Endodermal cell (in vitro differentiated cells): ENCODE measurements around the gene MRPL36. TPM values are rescaled to one million over a fixed set of nuclear protein-coding genes. Genes with fewer than 3 reads are reported as not detected.

Source experiments
- DNase-seq: peaks from one replicate; pipeline ENCODE4 v3.0.0-alpha.2; 2017
- H3K27ac ChIP-seq: 2 replicates; pipeline ENCODE4 v1.5.1; 2013; ENCODE audit warnings: mild to moderate bottlenecking, low read depth, low read length, moderate library complexity
- H3K27me3 ChIP-seq: 2 replicates; pipeline ENCODE4 v1.6.1; 2013; ENCODE audit warnings: mild to moderate bottlenecking, low read length, moderate library complexity; ENCODE audit not compliant: insufficient read depth, control insufficient read depth, poor library complexity, severe bottlenecking
- H3K36me3 ChIP-seq: 2 replicates; pipeline ENCODE4 v1.7.0; 2013; ENCODE audit warnings: mild to moderate bottlenecking, low read length, moderate library complexity; ENCODE audit not compliant: control insufficient read depth, insufficient read depth
- H3K4me1 ChIP-seq: one replicate; pipeline ENCODE4 v1.7.0; 2013; ENCODE audit warnings: low read length; ENCODE audit not compliant: control insufficient read depth, insufficient read depth
- H3K4me3 ChIP-seq: 2 replicates; pipeline ENCODE4 v1.5.1; 2013; ENCODE audit warnings: mild to moderate bottlenecking, low read length, moderate library complexity
- H3K9ac ChIP-seq: 2 replicates; pipeline ENCODE4 v1.6.1; 2013; ENCODE audit warnings: mild to moderate bottlenecking, low read length, moderate library complexity; ENCODE audit not compliant: poor library complexity, severe bottlenecking; ENCODE audit errors: extremely low read depth
- H3K9me3 ChIP-seq: 2 replicates; pipeline ENCODE4 v1.6.1; 2013; ENCODE audit warnings: mild to moderate bottlenecking, low read length, moderate library complexity; ENCODE audit not compliant: control insufficient read depth
- H3K27ac Mint-ChIP-seq: 2 replicates; pipeline ENCODE4 v1.8.0; 2020; ENCODE audit warnings: mixed read lengths
- H3K27me3 Mint-ChIP-seq: 2 replicates; pipeline ENCODE4 v1.8.0; 2021; ENCODE audit warnings: mild to moderate bottlenecking, mixed read lengths; ENCODE audit not compliant: insufficient read depth
- H3K36me3 Mint-ChIP-seq: 2 replicates; pipeline ENCODE4 v1.8.0; 2020; ENCODE audit warnings: low read depth, mixed read lengths
- H3K4me1 Mint-ChIP-seq: 2 replicates; pipeline ENCODE4 v1.8.0; 2020; ENCODE audit warnings: mixed read lengths
- H3K4me3 Mint-ChIP-seq: 2 replicates; pipeline ENCODE4 v1.8.0; 2020; ENCODE audit warnings: mild to moderate bottlenecking, moderate library complexity, mixed read lengths
- H3K9me3 Mint-ChIP-seq: 2 replicates; pipeline ENCODE4 v1.8.0; 2020; ENCODE audit warnings: mild to moderate bottlenecking, mixed read lengths
- WGBS, 2 experiments: methylation state at CpG; one replicate each; pipeline versions ENCODE4 v1.1.5 to v1.1.7; 2013; ENCODE audit warnings: missing lambda C conversion rate in 2 of 2, mixed read lengths in 1 of 2; ENCODE audit not compliant: insufficient coverage in 1 of 2, insufficient read length in 1 of 2; 5-methylcytosine and 5-hydroxymethylcytosine counted together
- total RNA-seq, 2 donors: library from RNA; stranded (reverse); fragmentation: NEBNext Ultra II Directional in 1 of 2; extraction: Animal tissue kit (Norgen Biotek cat#: 25700) in 1 of 2; gene quantifications; 2 replicates in 1 of 2; 3 replicates in 1 of 2; pipeline ENCODE4 v1.2.1, GENCODE V29; 2021
- TF ChIP-seq, protein P1 (sequence below): fragments of 200-600 bp; sonication (generic); conservative IDR thresholded peaks from 2 replicates; pipeline ENCODE4 v1.5.0; 2021; ENCODE audit warnings: antibody characterized with exemption, mild to moderate bottlenecking

Gene MRPL36
- total RNA-seq, 2 donors from 2014 or later: 44.0 to 49.7 TPM

DNA sequence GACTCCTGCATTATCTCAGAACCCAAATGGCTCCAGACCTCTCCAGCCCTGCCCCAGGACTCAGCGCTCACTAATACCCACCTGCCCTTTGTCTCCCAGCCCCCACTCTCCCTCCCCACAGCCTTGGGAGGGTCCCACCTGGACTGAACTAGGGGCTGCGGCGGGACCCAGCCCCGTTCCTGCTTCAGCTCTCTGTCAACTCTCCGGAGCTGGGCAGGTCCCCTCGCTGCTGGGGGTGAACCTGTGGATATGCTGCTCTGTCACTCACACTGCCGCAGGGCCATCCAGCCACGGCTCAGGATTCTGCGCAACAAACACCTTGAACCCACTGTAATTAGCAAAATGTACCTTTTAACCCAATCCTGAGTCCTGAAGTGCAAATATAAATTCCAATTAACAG, 38.4 kb upstream of the MRPL36 start:
- no peak overlapping the region for H3K9ac ChIP-seq
- no peak for DNase-seq

GRCh38 chr5:1836891-1837880, 37.5 kb upstream of the MRPL36 start:
- H3K9me3 Mint-ChIP-seq: no peaks in the 10 kb centered on the region
- peaks cover 32% of the 10 kb centered on the region for H3K4me1 Mint-ChIP-seq
- no peak overlapping the region for H3K27ac ChIP-seq
- no peaks in the 10 kb centered on the region for H3K27me3 ChIP-seq
- 89 to 91% methylated on average over 14 to 32 of the region's 32 CpGs for WGBS, 2 experiments
- no peak overlapping the region for H3K4me3 ChIP-seq
- peaks cover 15% of the 10 kb centered on the region for H3K27me3 Mint-ChIP-seq
- H3K4me3 Mint-ChIP-seq: no peak overlapping the region
- H3K36me3 Mint-ChIP-seq: no peaks in the 10 kb centered on the region
- H3K36me3 ChIP-seq: no peaks in the 10 kb centered on the region
- no peak overlapping the region for H3K27ac Mint-ChIP-seq
- H3K9ac ChIP-seq: no peak overlapping the region
- H3K9me3 ChIP-seq: no peaks in the 10 kb centered on the region
- no peak for DNase-seq
- TF ChIP-seq, protein P1, sequence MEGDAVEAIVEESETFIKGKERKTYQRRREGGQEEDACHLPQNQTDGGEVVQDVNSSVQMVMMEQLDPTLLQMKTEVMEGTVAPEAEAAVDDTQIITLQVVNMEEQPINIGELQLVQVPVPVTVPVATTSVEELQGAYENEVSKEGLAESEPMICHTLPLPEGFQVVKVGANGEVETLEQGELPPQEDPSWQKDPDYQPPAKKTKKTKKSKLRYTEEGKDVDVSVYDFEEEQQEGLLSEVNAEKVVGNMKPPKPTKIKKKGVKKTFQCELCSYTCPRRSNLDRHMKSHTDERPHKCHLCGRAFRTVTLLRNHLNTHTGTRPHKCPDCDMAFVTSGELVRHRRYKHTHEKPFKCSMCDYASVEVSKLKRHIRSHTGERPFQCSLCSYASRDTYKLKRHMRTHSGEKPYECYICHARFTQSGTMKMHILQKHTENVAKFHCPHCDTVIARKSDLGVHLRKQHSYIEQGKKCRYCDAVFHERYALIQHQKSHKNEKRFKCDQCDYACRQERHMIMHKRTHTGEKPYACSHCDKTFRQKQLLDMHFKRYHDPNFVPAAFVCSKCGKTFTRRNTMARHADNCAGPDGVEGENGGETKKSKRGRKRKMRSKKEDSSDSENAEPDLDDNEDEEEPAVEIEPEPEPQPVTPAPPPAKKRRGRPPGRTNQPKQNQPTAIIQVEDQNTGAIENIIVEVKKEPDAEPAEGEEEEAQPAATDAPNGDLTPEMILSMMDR: no peak
- H3K4me1 ChIP-seq: peaks cover 8% of the 10 kb centered on the region

More for the DNA sequence above, 38.4 kb upstream of the MRPL36 start:
- Histone ChIP-seq H3K27me3 (peaks cover under 1% of the 10 kb centered on the region), H3K36me3 (no peaks in the 10 kb centered on the region), H3K9me3 (no peaks in the 10 kb centered on the region), H3K4me3 (no peak overlapping the region), H3K27ac (no peak overlapping the region), H3K4me1 (peaks cover 8% of the 10 kb centered on the region)
- Mint-ChIP-seq H3K9me3 (no peaks in the 10 kb centered on the region), H3K27me3 (peaks cover 11% of the 10 kb centered on the region), H3K27ac (no peak overlapping the region), H3K4me3 (no peak overlapping the region), H3K36me3 (no peaks in the 10 kb centered on the region), H3K4me1 (peaks cover 26% of the 10 kb centered on the region)
- WGBS, 2 experiments: 87 to 88% methylated on average over 5 to 9 of the region's 9 CpGs
- TF ChIP-seq, protein P1: no peak

DNA sequence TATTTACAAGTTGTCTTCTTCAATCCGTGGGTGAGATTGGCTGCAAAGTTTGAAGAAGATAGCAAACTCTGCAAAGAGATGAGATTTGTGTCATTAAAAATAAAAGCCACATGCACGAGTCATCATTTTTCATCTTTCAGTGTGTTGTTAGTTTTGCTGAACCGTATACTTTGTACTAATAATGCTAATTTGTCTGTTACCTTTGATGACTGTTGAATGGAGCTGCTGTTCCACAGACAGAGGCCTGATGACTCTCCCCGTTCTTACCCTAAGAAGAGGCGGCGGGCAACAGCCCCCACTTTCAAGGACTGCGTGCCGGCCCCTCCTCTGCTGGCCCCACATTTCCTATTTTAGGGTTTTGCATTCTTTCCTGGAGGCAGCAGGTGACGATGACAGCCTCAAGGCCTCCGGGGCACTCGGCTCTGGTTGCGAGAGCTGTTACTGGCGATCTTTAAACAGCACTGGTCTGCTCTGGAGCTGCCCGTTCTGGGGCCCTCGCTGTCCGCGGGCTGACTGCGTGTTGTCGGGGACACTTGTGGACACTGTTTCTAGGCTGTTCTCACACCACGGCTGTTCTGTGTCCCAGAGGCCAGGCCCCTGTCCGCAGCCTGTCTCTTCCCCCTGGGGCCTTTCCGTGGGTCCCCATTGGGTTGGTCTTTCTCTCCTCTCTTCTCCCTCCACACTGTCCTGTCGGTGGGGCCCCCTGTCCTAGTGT, 36.7 kb upstream of the MRPL36 start:
- peaks cover 11% of the 10 kb centered on the region for H3K4me1 ChIP-seq
- no peak overlapping the region for H3K9ac ChIP-seq
- Mint-ChIP-seq H3K36me3 (no peaks in the 10 kb centered on the region), H3K4me1 (peaks cover 34% of the 10 kb centered on the region), H3K27me3 (peaks cover 15% of the 10 kb centered on the region), H3K27ac (no peak overlapping the region), H3K9me3 (no peaks in the 10 kb centered on the region), H3K4me3 (no peak overlapping the region)
- no peaks in the 10 kb centered on the region for H3K36me3 ChIP-seq
- WGBS, 2 experiments: 87 to 90% methylated on average over 19 to 23 of the region's 23 CpGs
- H3K4me3 ChIP-seq: no peak overlapping the region
- H3K9me3 ChIP-seq: no peaks in the 10 kb centered on the region
- H3K27ac ChIP-seq: no peak overlapping the region
- no peak for DNase-seq
- H3K27me3 ChIP-seq: no peaks in the 10 kb centered on the region
- TF ChIP-seq, protein P1: no peak
